Measurements from ENCODE around the gene MAP3K6.

The MAP3K6 gene

DNA sequence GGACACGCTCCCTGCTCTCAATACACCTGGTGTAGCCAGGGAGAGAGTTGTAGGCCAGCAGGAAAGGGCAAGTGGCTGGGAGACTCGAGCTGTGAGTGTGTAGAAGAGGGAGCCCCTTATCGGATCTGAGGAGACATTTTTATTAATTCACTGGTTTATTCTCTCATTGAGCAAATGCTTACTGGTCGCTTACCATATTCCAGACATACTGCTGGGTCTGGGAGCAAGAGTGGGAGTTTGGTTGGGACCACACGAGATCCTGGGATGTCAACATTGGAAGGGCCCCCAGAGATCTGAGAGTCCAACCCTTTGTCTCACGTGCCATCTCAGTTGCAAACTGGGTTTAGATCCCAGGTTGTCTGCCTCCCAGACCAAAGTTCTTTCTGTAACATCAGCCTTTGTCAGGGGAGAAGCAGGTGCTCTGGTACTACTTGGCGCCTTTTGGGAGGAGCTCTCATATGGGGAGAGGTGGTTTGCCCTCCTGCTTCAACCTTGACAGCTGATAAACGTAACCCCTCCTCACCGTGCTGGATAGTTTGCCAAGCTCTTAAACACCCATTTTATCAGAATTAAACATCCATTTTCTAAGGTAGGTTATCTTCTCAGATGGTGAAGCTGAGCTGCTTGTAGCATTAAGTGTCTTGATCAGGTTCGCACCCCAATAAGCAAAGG is 44.1 kb downstream of the MAP3K6 start:
- Histone ChIP-seq H3K9me3 (no peaks in the 10 kb centered on the region), H3K27ac (peak overlapping the region; percentile 88 to 92), H3K4me1 (peaks cover 0 to 46% (median 28%) of the 10 kb centered on the region in 4 donors), H3K27me3 (peaks cover 0 to 19% of the 10 kb centered on the region in 2 donors), H3K4me3 (peak overlapping the region; percentile 74 to 88), H3K36me3 (peaks cover 16 to 34% (median 18%) of the 10 kb centered on the region in 3 donors)
- no peak for DNase-seq
- TF ChIP-seq, protein P1, sequence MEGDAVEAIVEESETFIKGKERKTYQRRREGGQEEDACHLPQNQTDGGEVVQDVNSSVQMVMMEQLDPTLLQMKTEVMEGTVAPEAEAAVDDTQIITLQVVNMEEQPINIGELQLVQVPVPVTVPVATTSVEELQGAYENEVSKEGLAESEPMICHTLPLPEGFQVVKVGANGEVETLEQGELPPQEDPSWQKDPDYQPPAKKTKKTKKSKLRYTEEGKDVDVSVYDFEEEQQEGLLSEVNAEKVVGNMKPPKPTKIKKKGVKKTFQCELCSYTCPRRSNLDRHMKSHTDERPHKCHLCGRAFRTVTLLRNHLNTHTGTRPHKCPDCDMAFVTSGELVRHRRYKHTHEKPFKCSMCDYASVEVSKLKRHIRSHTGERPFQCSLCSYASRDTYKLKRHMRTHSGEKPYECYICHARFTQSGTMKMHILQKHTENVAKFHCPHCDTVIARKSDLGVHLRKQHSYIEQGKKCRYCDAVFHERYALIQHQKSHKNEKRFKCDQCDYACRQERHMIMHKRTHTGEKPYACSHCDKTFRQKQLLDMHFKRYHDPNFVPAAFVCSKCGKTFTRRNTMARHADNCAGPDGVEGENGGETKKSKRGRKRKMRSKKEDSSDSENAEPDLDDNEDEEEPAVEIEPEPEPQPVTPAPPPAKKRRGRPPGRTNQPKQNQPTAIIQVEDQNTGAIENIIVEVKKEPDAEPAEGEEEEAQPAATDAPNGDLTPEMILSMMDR (IDR thresholded peaks at IDR 0.05): no peak
- intact Hi-C loops (cut with DNase I; ENCODE audit: low total_unique reads): no loop called here

GRCh38 chr1:27321813-27322568 is 44.8 kb downstream of the MAP3K6 start, which contains the start of gene TMEM222:
TSS of gene TMEM222 (plus strand) at chr1:27322163. CDS start at chr1:27322198, 35 bp downstream.
- intact Hi-C loops (cut with DNase I; ENCODE audit: low total_unique reads): no loop called here
- Histone ChIP-seq H3K4me1 (peaks cover 0 to 42% (median 28%) of the 10 kb centered on the region in 4 donors), H3K9me3 (no peaks in the 10 kb centered on the region), H3K27me3 (peaks cover 0 to 23% of the 10 kb centered on the region in 2 donors), H3K36me3 (peaks cover 16 to 29% (median 18%) of the 10 kb centered on the region in 3 donors), H3K27ac (peak within 1 kb of the TSS; percentile 88 to 92), H3K4me3 (peak within 1 kb of the TSS; percentile 74 to 88)
- TF ChIP-seq, protein P1 (IDR thresholded peaks at IDR 0.05): peak; percentile 25 to 36
- peak; percentile 96 to 99 for DNase-seq

GRCh38 chr1:27318596-27318995 is 48.2 kb downstream of the MAP3K6 start:
- Histone ChIP-seq H3K27me3 (peaks cover 0 to 24% of the 10 kb centered on the region in 2 donors), H3K9me3 (no peaks in the 10 kb centered on the region), H3K4me3 (no peak overlapping the region), H3K4me1 (peaks cover 0 to 16% (median 9%) of the 10 kb centered on the region in 4 donors), H3K36me3 (no peaks in the 10 kb centered on the region), H3K27ac (no peak overlapping the region)
- no peak for DNase-seq
- TF ChIP-seq, protein P1 (IDR thresholded peaks at IDR 0.05): no peak
- intact Hi-C loops (cut with DNase I; ENCODE audit: low total_unique reads): no loop called here

GRCh38 chr1:27318136-27318535 is 48.6 kb downstream of the MAP3K6 start:
- TF ChIP-seq, protein P1 (IDR thresholded peaks at IDR 0.05): no peak
- no peak overlapping the region for H3K27ac ChIP-seq
- no peaks in the 10 kb centered on the region for H3K9me3 ChIP-seq
- peaks cover 0 to 24% of the 10 kb centered on the region in 2 donors for H3K27me3 ChIP-seq
- H3K4me1 ChIP-seq: peaks cover 0 to 12% (median 5%) of the 10 kb centered on the region in 4 donors
- DNase-seq: no peak
- no peaks in the 10 kb centered on the region for H3K36me3 ChIP-seq
- no peak overlapping the region for H3K4me3 ChIP-seq
- intact Hi-C loops (cut with DNase I; ENCODE audit: low total_unique reads): no loop called here

- H3K36me3 ChIP-seq: no peaks in the 10 kb centered on the region
- intact Hi-C loops (cut with DNase I; ENCODE audit: low total_unique reads): no loop called here
- TF ChIP-seq, protein P1 (IDR thresholded peaks at IDR 0.05): no peak
- DNase-seq: no peak
- H3K4me1 ChIP-seq: peaks cover 0 to 7% (median 0%) of the 10 kb centered on the region in 4 donors
- H3K4me3 ChIP-seq: no peak overlapping the region
- H3K9me3 ChIP-seq: no peaks in the 10 kb centered on the region
- peaks cover 0 to 24% of the 10 kb centered on the region in 2 donors for H3K27me3 ChIP-seq
- no peak overlapping the region for H3K27ac ChIP-seq
Measured at GRCh38 chr1:27316860-27317259, 49.9 kb downstream of the MAP3K6 start.
